HUES6 (cell line): ENCODE data around the gene PIP5K1B.

ENCODE experiments used
- H3K27ac ChIP-seq: 2 replicates; pipeline ENCODE4 v1.7.0; 2013; ENCODE audit warnings: low read depth, mild to moderate bottlenecking, low read length, inconsistent platforms
- H3K27me3 ChIP-seq: 2 replicates; pipeline ENCODE4 v1.6.1; 2013; ENCODE audit warnings: low read length; ENCODE audit not compliant: control insufficient read depth, insufficient read depth
- H3K36me3 ChIP-seq: 2 replicates; pipeline ENCODE4 v1.6.1; 2013; ENCODE audit warnings: low read length; ENCODE audit not compliant: control insufficient read depth, insufficient read depth
- H3K4me1 ChIP-seq: 2 replicates; pipeline ENCODE4 v1.6.1; 2013; ENCODE audit warnings: low read length; ENCODE audit not compliant: control insufficient read depth, insufficient read depth
- H3K4me3 ChIP-seq: 2 replicates; pipeline ENCODE4 v1.5.1; 2013; ENCODE audit warnings: low read depth, low read length
- H3K9ac ChIP-seq: one replicate; pipeline ENCODE4 v1.6.1; 2013; ENCODE audit warnings: mild to moderate bottlenecking, low read length
- H3K9me3 ChIP-seq: 2 replicates; pipeline ENCODE4 v1.6.1; 2013; ENCODE audit warnings: low read depth, low read length; ENCODE audit not compliant: control insufficient read depth, insufficient read depth

The PIP5K1B gene

DNA sequence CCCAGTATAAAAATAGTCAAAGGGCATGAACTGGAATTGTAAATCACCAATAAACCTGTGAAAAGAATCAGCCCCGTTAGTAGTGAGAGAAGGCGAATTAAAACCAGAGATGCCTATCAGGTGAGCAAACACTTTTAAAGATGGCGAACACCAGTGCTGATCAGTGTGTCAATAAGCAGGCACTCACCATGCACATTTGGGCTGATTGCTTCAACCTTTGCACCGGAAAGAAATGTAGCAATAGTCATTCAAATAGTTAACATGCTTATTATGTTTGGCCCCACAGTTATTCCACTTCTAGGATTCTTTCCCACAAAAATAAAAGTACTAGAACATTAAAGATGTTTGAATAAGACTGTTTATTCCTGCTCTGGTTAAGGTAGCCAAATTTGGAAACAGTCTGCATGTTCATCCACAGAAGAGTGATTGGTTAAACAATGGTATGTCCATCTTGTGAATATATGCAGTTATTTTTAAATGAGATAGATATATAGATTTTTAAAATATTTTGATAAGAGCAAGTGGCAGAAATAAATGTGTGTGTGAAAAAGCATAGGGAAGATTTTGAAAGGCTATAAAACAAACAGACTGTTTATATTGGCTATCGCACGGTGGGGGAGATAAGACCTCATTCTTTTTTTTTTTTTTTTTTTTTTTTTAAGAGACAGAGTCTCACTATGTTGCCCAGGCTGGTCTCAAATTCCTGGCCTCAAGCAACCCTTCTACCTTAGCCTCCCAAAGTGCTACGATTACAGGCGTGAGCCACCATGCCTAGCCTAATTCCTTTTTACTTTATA, 112.2 kb downstream of the PIP5K1B start:
- no peak overlapping the region for H3K27ac ChIP-seq

DNA sequence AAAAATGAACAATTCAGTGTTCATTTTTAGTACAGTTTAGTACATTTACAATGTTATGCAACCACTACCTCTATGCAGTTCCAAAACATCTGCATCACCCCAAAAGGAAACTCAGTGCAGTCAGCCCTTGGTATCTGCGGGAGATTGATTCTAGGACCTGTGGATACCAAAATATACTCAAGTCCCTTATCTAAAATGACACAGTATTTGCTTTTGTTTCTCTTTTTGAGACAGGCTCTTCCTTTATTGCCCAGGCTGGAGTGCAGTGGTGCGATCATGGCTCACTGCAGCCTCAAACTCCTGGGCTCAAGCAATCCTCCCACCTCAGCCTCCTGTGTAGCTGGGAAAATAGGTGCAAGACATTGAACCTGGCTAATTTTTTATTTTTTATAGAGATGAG, 114.0 kb downstream of the PIP5K1B start:
- Histone ChIP-seq H3K36me3 (no peaks in the 10 kb centered on the region), H3K27ac (no peak overlapping the region), H3K9me3 (no peaks in the 10 kb centered on the region), H3K27me3 (no peaks in the 10 kb centered on the region), H3K4me1 (no peaks in the 10 kb centered on the region), H3K4me3 (no peak overlapping the region), H3K9ac (no peak overlapping the region)

More for the DNA sequence above, 112.2 kb downstream of the PIP5K1B start:
- Histone ChIP-seq H3K27me3 (no peaks in the 10 kb centered on the region), H3K9ac (no peak overlapping the region), H3K4me1 (no peaks in the 10 kb centered on the region), H3K36me3 (no peaks in the 10 kb centered on the region), H3K9me3 (no peaks in the 10 kb centered on the region), H3K4me3 (no peak overlapping the region)

DNA sequence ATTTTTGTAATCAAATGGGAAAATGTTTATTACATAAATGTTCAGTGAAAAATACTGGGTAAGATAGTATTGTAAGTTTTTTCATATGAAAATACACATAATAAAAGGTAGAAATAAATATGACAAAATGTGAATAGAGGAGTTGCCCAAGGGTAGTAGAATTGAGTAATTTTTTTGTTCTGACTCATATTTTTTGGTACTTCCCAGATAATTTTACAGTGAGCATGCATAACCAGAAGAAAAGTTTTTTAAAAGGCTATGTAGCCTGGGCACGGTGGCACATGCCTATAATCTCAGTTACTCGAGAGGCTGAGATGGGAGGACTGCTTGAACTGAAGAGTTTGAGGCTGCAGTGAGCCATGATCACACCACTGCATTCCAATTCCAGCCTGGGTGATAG, 116.9 kb downstream of the PIP5K1B start:
- Histone ChIP-seq H3K36me3 (no peaks in the 10 kb centered on the region), H3K27me3 (no peaks in the 10 kb centered on the region), H3K9me3 (no peaks in the 10 kb centered on the region), H3K9ac (no peak overlapping the region), H3K4me1 (peaks cover 11% of the 10 kb centered on the region), H3K27ac (no peak overlapping the region), H3K4me3 (no peak overlapping the region)

DNA sequence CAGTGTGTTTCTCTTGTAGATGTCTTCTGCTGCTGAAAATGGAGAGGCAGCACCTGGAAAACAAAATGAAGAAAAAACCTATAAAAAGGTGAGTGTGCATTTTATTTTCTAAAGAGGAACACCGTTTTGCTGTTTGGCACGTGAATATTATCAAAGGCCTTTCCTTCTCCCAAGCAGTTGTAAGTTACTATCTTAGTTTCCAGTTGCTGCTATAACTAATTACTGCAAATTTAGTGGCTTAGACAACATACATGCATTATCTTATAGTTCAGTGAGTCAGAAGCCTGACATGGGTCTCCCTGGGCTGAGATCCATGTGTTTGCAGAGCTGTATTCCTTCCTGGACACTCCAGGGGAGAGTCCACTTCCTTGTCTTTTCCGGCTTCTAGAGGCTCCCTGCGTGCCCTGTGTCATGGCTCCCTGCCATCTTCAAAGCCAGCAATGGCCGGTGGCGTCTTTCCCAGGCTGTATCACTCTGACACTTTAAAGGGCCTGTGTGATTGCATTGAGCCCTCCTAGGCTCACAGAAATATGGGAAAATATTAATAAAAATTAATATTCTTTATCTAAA, 117.6 kb downstream of the PIP5K1B start:
- H3K36me3 ChIP-seq, result no peaks in the 10 kb centered on the region

DNA sequence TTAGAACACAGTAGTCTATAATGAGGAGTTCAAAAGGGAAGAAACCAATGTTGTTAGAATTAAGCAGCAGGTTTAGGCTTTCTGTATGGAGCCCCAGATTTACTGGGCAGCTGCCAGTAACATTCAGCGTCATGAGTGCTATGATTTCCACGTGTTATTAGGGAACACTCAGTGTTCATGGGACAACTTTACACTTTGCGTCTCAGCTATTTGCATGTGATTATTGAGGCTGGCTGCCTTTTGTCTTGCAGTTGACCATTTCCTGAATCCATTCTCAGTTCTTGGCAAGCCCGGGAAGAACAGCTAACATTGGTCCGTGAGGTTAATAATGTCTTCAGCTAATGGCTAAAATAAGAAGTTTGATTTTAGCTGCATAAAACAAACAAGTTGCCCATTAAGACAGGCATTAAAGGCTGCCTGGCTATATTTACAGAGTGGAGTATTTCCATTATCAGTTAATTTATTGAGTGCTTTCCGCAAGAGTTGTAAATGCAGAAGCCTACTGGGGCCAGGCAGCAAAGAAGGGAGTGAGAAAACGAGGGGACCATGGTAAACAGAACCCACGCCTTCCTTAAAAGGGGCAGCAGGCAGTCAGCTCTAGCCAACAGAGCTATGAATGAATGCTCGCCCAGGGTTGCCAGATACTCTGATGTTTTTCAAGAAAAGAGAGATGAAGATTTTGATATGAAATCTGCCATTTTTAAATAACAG, 120.9 kb downstream of the PIP5K1B start:
- no peaks in the 10 kb centered on the region for H3K27me3 ChIP-seq
- H3K36me3 ChIP-seq, result no peaks in the 10 kb centered on the region
- H3K4me1 ChIP-seq, result peaks cover 11% of the 10 kb centered on the region
- no peak overlapping the region for H3K9ac ChIP-seq
- H3K9me3 ChIP-seq, result no peaks in the 10 kb centered on the region
- H3K4me3 ChIP-seq, result no peak overlapping the region
- H3K27ac ChIP-seq, result no peak overlapping the region

More for the DNA sequence above, 117.6 kb downstream of the PIP5K1B start:
- Histone ChIP-seq H3K4me1 (peaks cover 11% of the 10 kb centered on the region), H3K4me3 (no peak overlapping the region), H3K27me3 (no peaks in the 10 kb centered on the region), H3K9ac (no peak overlapping the region), H3K9me3 (no peaks in the 10 kb centered on the region), H3K27ac (no peak overlapping the region)

DNA sequence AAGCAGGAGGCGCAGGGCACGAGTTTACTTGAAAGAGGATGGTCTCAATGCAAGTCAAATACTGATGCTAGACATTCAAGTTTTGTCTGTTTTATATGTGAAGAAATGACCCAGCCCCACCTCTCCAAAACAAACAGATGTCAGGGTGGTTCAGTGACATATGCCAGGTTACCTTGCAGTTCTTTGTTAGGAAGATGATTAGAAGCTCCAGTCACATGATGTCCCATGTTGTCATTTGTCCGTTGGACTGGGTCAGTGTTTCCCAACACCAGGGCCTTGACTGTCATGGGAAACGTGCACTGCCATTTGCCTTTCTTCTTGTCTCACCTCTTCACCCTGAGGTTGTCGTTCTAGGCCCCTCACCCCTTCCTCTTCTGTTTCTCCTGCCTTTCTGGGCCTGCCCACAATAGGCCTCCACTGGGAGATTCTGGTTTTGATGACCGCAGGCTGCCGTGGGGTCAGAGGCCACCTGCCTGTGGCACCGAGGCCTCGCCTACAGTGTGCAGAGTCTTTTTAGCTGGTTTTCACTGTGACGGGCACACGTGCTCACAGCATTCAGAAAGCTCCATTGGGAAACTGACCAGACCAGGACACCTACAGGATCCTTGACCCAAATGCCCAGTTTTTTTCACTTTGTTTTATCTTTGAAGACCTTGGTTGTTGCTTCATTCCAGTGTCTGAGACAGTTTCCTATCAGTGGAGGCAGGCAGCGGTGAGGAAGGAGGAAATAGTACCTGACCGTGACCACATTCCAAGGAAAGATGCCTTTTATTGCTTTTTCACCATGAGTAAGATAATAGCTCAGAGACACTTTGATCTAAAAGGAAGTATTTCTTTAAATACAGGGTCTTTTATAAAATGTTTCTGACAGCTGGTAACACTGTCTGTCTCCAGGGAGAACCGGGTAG, 123.1 kb downstream of the PIP5K1B start:
- Histone ChIP-seq H3K9ac (no peak overlapping the region), H3K27ac (no peak overlapping the region), H3K27me3 (no peaks in the 10 kb centered on the region), H3K36me3 (no peaks in the 10 kb centered on the region), H3K9me3 (no peaks in the 10 kb centered on the region), H3K4me3 (no peak overlapping the region), H3K4me1 (peaks cover 11% of the 10 kb centered on the region)

DNA sequence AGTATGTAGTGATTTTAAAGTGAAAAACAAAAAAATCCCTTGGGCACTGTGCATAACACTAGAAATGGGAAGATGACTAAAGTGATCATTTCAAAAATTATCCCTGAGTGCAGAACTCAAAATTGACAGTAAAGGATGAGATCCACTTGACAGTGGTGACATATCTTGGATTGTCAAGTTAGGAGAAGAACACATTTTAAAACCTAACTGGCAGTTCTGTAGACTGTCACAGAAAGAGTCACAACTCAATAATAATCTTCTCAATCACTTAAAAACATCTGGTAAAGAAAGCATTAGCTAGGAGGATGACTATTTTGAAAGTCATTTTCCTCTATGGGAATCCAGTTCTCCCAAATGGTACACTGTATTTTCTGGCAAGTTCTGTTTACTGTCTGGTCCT, 127.1 kb downstream of the PIP5K1B start:
- H3K4me3 ChIP-seq, result no peak overlapping the region
- peaks cover 2% of the 10 kb centered on the region; the same call in 1 of the 2 replicates for H3K4me1 ChIP-seq
- H3K36me3 ChIP-seq, result no peaks in the 10 kb centered on the region
- no peaks in the 10 kb centered on the region for H3K9me3 ChIP-seq
- H3K27me3 ChIP-seq, result no peaks in the 10 kb centered on the region
- no peak overlapping the region for H3K9ac ChIP-seq
- no peak overlapping the region for H3K27ac ChIP-seq

DNA sequence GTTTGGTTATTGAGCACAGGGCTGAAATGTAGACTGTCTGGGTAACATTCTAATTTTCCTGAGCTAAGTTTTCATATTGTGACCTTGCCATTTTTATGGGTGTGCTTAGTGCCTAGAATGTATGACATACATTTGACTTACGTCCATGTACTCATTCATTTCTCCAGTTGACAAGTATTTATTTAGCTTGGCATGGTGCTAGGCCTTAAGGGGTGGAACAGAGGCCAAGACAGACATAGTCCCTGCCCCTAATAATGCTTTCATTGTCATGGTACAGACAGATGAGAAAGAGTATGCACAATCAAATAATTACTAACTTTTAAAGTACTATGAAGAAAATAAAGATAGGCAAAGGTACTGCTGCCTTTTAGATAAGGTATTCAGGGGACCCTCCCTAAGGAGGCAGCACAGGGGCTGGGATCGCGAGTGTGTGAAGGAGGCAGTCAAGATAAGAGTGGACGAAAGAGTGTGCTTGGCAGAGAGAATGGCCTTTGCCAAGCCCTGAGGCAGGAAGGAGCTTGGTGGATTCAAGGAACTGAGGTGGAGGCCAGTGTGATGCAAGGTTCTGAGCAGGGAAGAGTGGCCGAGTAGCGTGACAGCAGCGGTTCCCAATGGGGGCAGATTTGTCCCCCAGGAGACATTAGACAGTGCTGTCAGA, 128.0 kb downstream of the PIP5K1B start:
- peaks cover 2% of the 10 kb centered on the region; the same call in 1 of the 2 replicates for H3K4me1 ChIP-seq
- H3K4me3 ChIP-seq, result no peak overlapping the region
- H3K27me3 ChIP-seq, result no peaks in the 10 kb centered on the region
- no peak overlapping the region for H3K27ac ChIP-seq
- no peaks in the 10 kb centered on the region for H3K9me3 ChIP-seq
- no peak overlapping the region for H3K9ac ChIP-seq
- H3K36me3 ChIP-seq, result no peaks in the 10 kb centered on the region

DNA sequence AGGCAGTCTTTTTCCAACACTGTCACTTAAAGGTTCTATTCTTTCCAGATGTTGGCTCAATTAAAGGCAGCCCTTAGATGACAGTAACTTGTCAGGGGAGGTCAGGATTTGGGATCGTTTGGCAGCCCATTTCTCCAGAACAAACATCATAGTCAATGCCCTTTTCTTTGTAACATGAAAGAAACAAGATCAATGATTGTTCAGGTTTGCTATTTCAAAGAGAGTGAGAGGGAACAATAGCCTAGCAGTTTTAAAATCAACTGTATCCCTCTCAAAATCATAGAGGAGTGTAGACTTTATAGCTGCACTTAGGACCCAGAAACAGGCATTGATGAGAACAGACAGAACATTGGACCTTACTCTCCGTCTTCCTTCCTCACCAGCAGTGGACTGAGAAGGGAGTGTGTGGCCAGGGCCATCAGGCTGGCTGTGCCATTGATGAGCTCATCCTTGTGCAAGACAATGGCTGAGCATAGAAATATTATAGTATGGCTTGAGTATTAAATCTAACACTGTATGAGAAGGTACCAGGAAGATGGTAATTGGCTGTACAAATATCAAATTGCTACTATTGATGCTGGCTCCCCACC, 130.0 kb downstream of the PIP5K1B start:
- Histone ChIP-seq H3K27me3 (no peaks in the 10 kb centered on the region), H3K27ac (no peak overlapping the region), H3K36me3 (no peaks in the 10 kb centered on the region), H3K4me3 (no peak overlapping the region), H3K4me1 (peaks cover 2% of the 10 kb centered on the region; the same call in 1 of the 2 replicates), H3K9ac (no peak overlapping the region), H3K9me3 (no peaks in the 10 kb centered on the region)

DNA sequence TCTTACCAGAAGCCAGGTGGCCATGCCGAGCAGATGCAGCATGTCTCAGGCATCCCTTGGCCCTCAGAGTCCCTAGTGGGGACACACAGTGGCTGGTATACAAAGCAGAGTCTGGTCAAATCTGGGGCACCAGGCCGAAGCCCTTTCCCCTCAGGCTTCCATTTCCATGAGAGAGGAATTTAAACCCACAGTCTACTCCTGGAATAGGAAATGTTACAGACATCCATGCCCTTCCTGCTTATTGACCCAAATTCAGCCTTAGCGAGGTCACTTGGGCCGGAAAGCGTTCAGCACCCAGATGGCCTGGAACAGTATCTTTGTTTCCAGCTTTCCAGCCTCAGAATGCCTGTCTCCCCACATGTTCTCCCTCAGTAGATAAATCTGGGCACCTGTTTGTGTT, 131.7 kb downstream of the PIP5K1B start:
- H3K27ac ChIP-seq, result no peak overlapping the region
- no peaks in the 10 kb centered on the region for H3K27me3 ChIP-seq
- H3K9me3 ChIP-seq, result no peaks in the 10 kb centered on the region
- H3K4me3 ChIP-seq, result no peak overlapping the region
- H3K36me3 ChIP-seq, result no peaks in the 10 kb centered on the region
- H3K4me1 ChIP-seq, result peaks cover 2% of the 10 kb centered on the region; the same call in 1 of the 2 replicates
- H3K9ac ChIP-seq, result no peak overlapping the region
